ENCODE results near the gene IFNA5.

IFNA5 gene

GRCh38 chr9:21305213-21305612 lies at the start of gene IFNA5:
Gene IFNA5 (minus strand): TSS chr9:21305313. CDS start chr9:21305256, 57 bp downstream.
- no peak for FAIRE-seq

GRCh38 chr9:21350787-21351186 lies 45.7 kb upstream of the IFNA5 start, which contains the start of gene IFNA6:
Gene IFNA6 (minus strand): TSS chr9:21350887. CDS start chr9:21350887, 0 bp downstream.
- FAIRE-seq = no peak

GRCh38 chr9:21348430-21348970 lies 43.4 kb upstream of the IFNA5 start:
- no peak for FAIRE-seq

- FAIRE-seq = no peak
Observed at GRCh38 chr9:21340735-21341134, 35.6 kb upstream of the IFNA5 start.

- FAIRE-seq = no peak
Observed at GRCh38 chr9:21336457-21336856, 31.3 kb upstream of the IFNA5 start.

GRCh38 chr9:21334701-21335632 lies 29.9 kb upstream of the IFNA5 start, which contains the start of gene KLHL9:
Gene KLHL9 (minus strand): TSS chr9:21335404. CDS start chr9:21334859, 545 bp downstream.
- FAIRE-seq = no peak

- FAIRE-seq = no peak
Observed at GRCh38 chr9:21333226-21333625, 28.1 kb upstream of the IFNA5 start.

GRCh38 chr9:21331676-21332402 lies 26.7 kb upstream of the IFNA5 start:
- FAIRE-seq = no peak

GRCh38 chr9:21326526-21327139 lies 21.5 kb upstream of the IFNA5 start:
- peak; percentile 95 for FAIRE-seq

- no peak for FAIRE-seq
Observed at GRCh38 chr9:21324047-21324446, 18.9 kb upstream of the IFNA5 start.

GRCh38 chr9:21322911-21323461 lies 17.9 kb upstream of the IFNA5 start:
- FAIRE-seq = no peak

- no peak for FAIRE-seq
Observed at GRCh38 chr9:21320465-21320864, 15.4 kb upstream of the IFNA5 start.

GRCh38 chr9:21317956-21318923 lies 13.1 kb upstream of the IFNA5 start:
- peak; percentile 89 for FAIRE-seq

GRCh38 chr9:21316860-21317259 lies 11.7 kb upstream of the IFNA5 start:
- no peak for FAIRE-seq

GRCh38 chr9:21316032-21316842 lies 11.1 kb upstream of the IFNA5 start:
- FAIRE-seq = no peak

GRCh38 chr9:21314152-21314551 lies 9.0 kb upstream of the IFNA5 start:
- no peak for FAIRE-seq

GRCh38 chr9:21311889-21312288 lies 6.8 kb upstream of the IFNA5 start:
- no peak for FAIRE-seq

GRCh38 chr9:21295992-21296391 lies 9.1 kb downstream of the IFNA5 start:
- no peak for FAIRE-seq

- FAIRE-seq = no peak
Observed at GRCh38 chr9:21294904-21295538, 10.1 kb downstream of the IFNA5 start.

- no peak for FAIRE-seq
Observed at GRCh38 chr9:21294364-21294774, 10.7 kb downstream of the IFNA5 start.
